HG02938 (cell line): ENCODE results near the gene HSPBP1.
A peak's percentile ranks its signal among the peaks of the same experiment; 100 is the strongest.

Source experiments
- ATAC-seq: cut with Tn5 transposase; IDR thresholded peaks from one replicate; pipeline ENCODE4 v1.9.1; 2021; ENCODE audit warnings: mild to moderate bottlenecking, moderate library complexity; ENCODE audit not compliant: unreplicated experiment

HSPBP1 gene

GRCh38 chr19:55305983-55306562, 26.2 kb upstream of the HSPBP1 start:
- no peak for ATAC-seq

- ATAC-seq: no peak
Measured at GRCh38 chr19:55305491-55305890, 25.6 kb upstream of the HSPBP1 start.

- no peak for ATAC-seq
Measured at GRCh38 chr19:55304980-55305379, 25.1 kb upstream of the HSPBP1 start.

GRCh38 chr19:55304279-55304978, 24.5 kb upstream of the HSPBP1 start:
- ATAC-seq: no peak

GRCh38 chr19:55303477-55303876, 23.6 kb upstream of the HSPBP1 start:
- no peak for ATAC-seq

GRCh38 chr19:55302318-55302703, 22.4 kb upstream of the HSPBP1 start:
- no peak for ATAC-seq

- peak; percentile 59 for ATAC-seq
Measured at GRCh38 chr19:55301459-55302317, 21.8 kb upstream of the HSPBP1 start.

- no peak for ATAC-seq
Measured at GRCh38 chr19:55300886-55301458, 21.1 kb upstream of the HSPBP1 start.

- no peak for ATAC-seq
Measured at GRCh38 chr19:55299991-55300390, 20.1 kb upstream of the HSPBP1 start.

- ATAC-seq: no peak
Measured at GRCh38 chr19:55297267-55297666, 17.4 kb upstream of the HSPBP1 start.

GRCh38 chr19:55289117-55289796, 9.3 kb upstream of the HSPBP1 start:
- ATAC-seq: no peak

GRCh38 chr19:55287361-55288079, 7.6 kb upstream of the HSPBP1 start:
- ATAC-seq: no peak

GRCh38 chr19:55285229-55285890, 5.5 kb upstream of the HSPBP1 start:
- no peak for ATAC-seq

GRCh38 chr19:55284405-55285058, 4.6 kb upstream of the HSPBP1 start:
- no peak for ATAC-seq

GRCh38 chr19:55283548-55284377, 3.9 kb upstream of the HSPBP1 start, which contains the start of gene BRSK1:
TSS of gene BRSK1 (plus strand) at chr19:55283997. CDS start at chr19:55284443, 446 bp downstream.
- no peak for ATAC-seq

- ATAC-seq: no peak
Measured at GRCh38 chr19:55279340-55279739, 570 bp downstream of the HSPBP1 start.

GRCh38 chr19:55278391-55279135, 1.3 kb downstream of the HSPBP1 start:
- no peak for ATAC-seq

GRCh38 chr19:55277494-55277893, 2.4 kb downstream of the HSPBP1 start:
- no peak for ATAC-seq
